C4-2B (cell line): ENCODE measurements around the gene LTBP1.

Source experiments
- ZFX ChIP-seq: fragments of 450-650 bp; IDR thresholded peaks from 2 replicates; pipeline ENCODE4 v1.6.1; 2017
- TF ChIP-seq, protein P1 (sequence below): fragments of 450-650 bp; conservative IDR thresholded peaks from 2 replicates; pipeline ENCODE4 v1.5.1; 2017; ENCODE audit warnings: mild to moderate bottlenecking

DNA sequence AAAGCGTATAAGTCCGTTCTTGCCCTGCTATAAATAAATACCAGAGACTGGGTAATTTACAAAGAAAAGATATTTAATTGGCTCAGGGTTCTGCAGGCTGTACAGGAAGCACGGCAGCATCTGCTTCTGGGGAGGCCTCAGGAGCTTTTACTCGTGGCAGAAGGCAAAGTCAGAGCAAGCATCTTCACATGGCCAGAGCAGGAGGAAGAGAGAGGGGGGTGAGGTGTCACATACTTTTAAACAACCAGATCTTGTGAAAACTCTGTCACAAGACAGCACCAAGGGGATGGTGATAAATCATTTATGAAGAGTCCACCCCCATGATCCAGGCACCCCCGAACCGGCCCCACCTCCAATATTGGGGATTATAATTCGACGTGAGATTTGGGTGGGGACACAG is 130.6 kb downstream of the LTBP1 start:
- TF ChIP-seq, protein P1, sequence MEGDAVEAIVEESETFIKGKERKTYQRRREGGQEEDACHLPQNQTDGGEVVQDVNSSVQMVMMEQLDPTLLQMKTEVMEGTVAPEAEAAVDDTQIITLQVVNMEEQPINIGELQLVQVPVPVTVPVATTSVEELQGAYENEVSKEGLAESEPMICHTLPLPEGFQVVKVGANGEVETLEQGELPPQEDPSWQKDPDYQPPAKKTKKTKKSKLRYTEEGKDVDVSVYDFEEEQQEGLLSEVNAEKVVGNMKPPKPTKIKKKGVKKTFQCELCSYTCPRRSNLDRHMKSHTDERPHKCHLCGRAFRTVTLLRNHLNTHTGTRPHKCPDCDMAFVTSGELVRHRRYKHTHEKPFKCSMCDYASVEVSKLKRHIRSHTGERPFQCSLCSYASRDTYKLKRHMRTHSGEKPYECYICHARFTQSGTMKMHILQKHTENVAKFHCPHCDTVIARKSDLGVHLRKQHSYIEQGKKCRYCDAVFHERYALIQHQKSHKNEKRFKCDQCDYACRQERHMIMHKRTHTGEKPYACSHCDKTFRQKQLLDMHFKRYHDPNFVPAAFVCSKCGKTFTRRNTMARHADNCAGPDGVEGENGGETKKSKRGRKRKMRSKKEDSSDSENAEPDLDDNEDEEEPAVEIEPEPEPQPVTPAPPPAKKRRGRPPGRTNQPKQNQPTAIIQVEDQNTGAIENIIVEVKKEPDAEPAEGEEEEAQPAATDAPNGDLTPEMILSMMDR = no peak
- no peak for TF ChIP-seq ZFX
